ENCODE data around the gene EPHB1. TPM values are rescaled to one million over a fixed set of nuclear protein-coding genes. Genes with fewer than 3 reads are reported as not detected.
"Not testable (repeated sequence)": the region's sequence is repeated elsewhere in the genome, so short reads cannot be mapped to it uniquely, and the experiment has no call there.

Gene EPHB1
- total RNA-seq, 1 donor from 2014 or later: 0.71 TPM

DNA sequence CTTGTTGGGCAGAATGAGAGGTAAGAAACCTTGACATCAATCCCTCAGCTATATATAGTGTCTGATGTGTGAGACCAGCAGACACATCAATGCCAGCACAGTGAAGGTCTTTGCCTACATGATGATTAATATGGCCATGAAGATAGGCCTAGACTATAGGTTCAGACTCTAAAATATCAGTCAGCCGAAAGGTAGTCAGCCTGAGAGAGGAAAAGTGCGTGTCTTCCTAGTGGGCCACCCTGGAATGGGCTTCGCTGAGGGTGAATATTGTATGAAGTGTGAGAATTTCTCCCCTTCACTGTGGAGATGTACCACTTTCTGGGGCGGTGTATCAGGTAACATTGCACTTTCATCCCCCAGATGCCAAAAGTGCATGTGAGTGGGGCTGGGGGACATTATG, 33.0 kb upstream of the EPHB1 start:
- Mint-ChIP-seq H3K4me1 (ENCODE audit: low read depth) (no peaks in the 10 kb centered on the region), H3K36me3 (ENCODE audit: low read depth) (no peaks in the 10 kb centered on the region), H3K4me3 (ENCODE audit: low read depth) (no peak overlapping the region), H3K27me3 (ENCODE audit: low read depth) (peaks cover 8% of the 10 kb centered on the region), H3K27ac (no peak overlapping the region), H3K9me3 (no peaks in the 10 kb centered on the region)
- no peak for DNase-seq (ENCODE audit: low spot score)
- intact Hi-C loops (cut with micrococcal nuclease): no loop called here

GRCh38 chr3:134765468-134765867, 29.6 kb upstream of the EPHB1 start:
- no peak overlapping the region for H3K4me3 Mint-ChIP-seq (ENCODE audit: low read depth)
- no peaks in the 10 kb centered on the region for H3K4me1 Mint-ChIP-seq (ENCODE audit: low read depth)
- peaks cover 8% of the 10 kb centered on the region for H3K27me3 Mint-ChIP-seq (ENCODE audit: low read depth)
- no peaks in the 10 kb centered on the region for H3K36me3 Mint-ChIP-seq (ENCODE audit: low read depth)
- intact Hi-C loops (cut with micrococcal nuclease): no loop called here
- H3K27ac Mint-ChIP-seq: no peak overlapping the region
- H3K9me3 Mint-ChIP-seq: no peaks in the 10 kb centered on the region
- DNase-seq (ENCODE audit: low spot score): no peak

GRCh38 chr3:134766290-134766689, 28.8 kb upstream of the EPHB1 start:
- Mint-ChIP-seq H3K27ac (no peak overlapping the region), H3K27me3 (ENCODE audit: low read depth) (peaks cover 8% of the 10 kb centered on the region), H3K9me3 (no peaks in the 10 kb centered on the region), H3K36me3 (ENCODE audit: low read depth) (no peaks in the 10 kb centered on the region), H3K4me1 (ENCODE audit: low read depth) (no peaks in the 10 kb centered on the region), H3K4me3 (ENCODE audit: low read depth) (no peak overlapping the region)
- intact Hi-C loops (cut with micrococcal nuclease): no loop called here
- no peak for DNase-seq (ENCODE audit: low spot score)

- Mint-ChIP-seq H3K27ac (no peak overlapping the region), H3K4me3 (ENCODE audit: low read depth) (no peak overlapping the region), H3K9me3 (no peaks in the 10 kb centered on the region), H3K4me1 (ENCODE audit: low read depth) (no peaks in the 10 kb centered on the region), H3K36me3 (ENCODE audit: low read depth) (no peaks in the 10 kb centered on the region), H3K27me3 (ENCODE audit: low read depth) (peaks cover 5% of the 10 kb centered on the region)
- intact Hi-C loops (cut with micrococcal nuclease): no loop called here
- DNase-seq (ENCODE audit: low spot score): no peak
These were observed 26.9 kb upstream of the EPHB1 start for GRCh38 chr3:134768116-134768515.

DNA sequence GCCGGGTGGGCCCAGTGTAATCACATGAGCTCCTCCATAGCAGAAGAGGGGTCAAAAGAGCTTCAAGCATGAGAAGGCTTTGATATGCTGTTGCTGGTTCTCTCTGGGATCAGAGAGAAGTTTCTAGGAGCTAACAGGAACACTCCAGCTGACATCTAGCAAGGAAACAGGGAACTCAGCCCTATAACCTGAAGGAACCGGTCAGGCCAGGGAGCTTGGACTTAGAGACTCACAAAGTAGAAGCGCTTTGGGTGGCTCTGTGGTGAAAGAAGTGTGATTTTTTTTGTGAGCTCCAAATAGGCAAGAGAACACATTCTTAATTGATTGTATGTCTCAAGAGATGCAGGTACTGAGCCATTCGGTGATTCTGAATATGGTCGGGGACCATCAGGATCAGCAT, 26.2 kb upstream of the EPHB1 start:
- intact Hi-C loops (cut with micrococcal nuclease): no loop called here

DNA sequence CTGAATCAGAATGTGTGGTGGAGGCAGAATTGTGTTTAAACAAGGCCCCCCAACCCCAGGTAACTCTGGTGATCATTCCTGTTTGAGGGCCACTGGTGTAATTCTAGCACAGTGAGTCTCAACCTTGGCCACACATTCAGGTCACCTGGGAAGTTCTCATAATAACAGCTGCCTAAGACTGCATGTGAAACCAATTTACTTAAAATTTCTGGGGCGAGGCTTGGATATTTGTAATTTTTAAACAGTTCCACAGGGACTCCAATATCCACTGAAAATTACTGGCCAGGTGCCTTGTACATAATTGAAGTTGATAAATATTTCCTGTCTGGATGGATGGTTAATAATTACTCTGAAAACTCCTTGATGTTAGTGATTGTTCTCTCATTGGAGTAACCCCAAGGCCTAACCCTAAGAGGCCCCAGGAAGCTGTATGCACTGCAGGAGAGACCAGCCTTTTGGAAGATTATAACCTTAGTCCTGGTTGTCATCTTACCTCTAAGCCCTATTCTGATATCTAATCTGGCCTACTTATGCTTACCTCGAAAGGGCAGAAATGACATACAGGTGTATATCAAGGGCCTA, 25.7 kb upstream of the EPHB1 start:
- no peak overlapping the region for H3K27ac Mint-ChIP-seq
- H3K4me3 Mint-ChIP-seq (ENCODE audit: low read depth): no peak overlapping the region
- DNase-seq (ENCODE audit: low spot score): no peak
- H3K9me3 Mint-ChIP-seq: no peaks in the 10 kb centered on the region
- intact Hi-C loops (cut with micrococcal nuclease): no loop called here
- H3K4me1 Mint-ChIP-seq (ENCODE audit: low read depth): no peaks in the 10 kb centered on the region
- no peaks in the 10 kb centered on the region for H3K36me3 Mint-ChIP-seq (ENCODE audit: low read depth)
- H3K27me3 Mint-ChIP-seq (ENCODE audit: low read depth): peaks cover 5% of the 10 kb centered on the region

More for the DNA sequence above, 26.2 kb upstream of the EPHB1 start:
- Mint-ChIP-seq H3K36me3 (ENCODE audit: low read depth) (no peaks in the 10 kb centered on the region), H3K9me3 (no peaks in the 10 kb centered on the region), H3K27ac (no peak overlapping the region), H3K4me3 (ENCODE audit: low read depth) (no peak overlapping the region), H3K27me3 (ENCODE audit: low read depth) (peaks cover 5% of the 10 kb centered on the region), H3K4me1 (ENCODE audit: low read depth) (no peaks in the 10 kb centered on the region)
- DNase-seq (ENCODE audit: low spot score): no peak

GRCh38 chr3:134772011-134772410, 23.0 kb upstream of the EPHB1 start:
- Mint-ChIP-seq H3K4me1 (ENCODE audit: low read depth) (peaks cover 6% of the 10 kb centered on the region), H3K36me3 (ENCODE audit: low read depth) (no peaks in the 10 kb centered on the region), H3K9me3 (no peaks in the 10 kb centered on the region), H3K27ac (no peak overlapping the region), H3K27me3 (ENCODE audit: low read depth) (no peaks in the 10 kb centered on the region), H3K4me3 (ENCODE audit: low read depth) (no peak overlapping the region)
- no peak for DNase-seq (ENCODE audit: low spot score)
- intact Hi-C loops (cut with micrococcal nuclease): no loop called here

DNA sequence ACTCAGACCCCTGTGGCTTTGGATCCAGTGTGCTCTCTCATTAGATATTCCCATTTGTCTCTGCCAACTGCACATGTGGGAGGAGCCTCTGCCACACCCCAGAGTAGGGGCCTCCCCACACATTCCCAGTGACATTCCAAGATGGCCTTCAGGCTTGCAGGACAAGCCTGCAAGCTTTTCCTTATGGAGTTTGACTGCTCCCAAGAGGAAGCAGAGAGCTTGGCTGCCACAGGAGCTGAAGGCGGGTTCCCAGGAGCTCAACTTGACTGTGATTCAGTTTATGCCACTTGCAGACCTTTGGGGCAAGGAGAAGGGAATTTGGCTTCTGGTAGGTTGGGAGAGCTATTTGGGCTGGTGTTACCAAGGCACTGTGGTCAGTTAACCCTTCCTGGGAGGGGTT, 22.5 kb upstream of the EPHB1 start:
- Mint-ChIP-seq H3K27ac (no peak overlapping the region), H3K4me1 (ENCODE audit: low read depth) (peaks cover 8% of the 10 kb centered on the region), H3K36me3 (ENCODE audit: low read depth) (no peaks in the 10 kb centered on the region), H3K9me3 (no peaks in the 10 kb centered on the region), H3K27me3 (ENCODE audit: low read depth) (no peaks in the 10 kb centered on the region), H3K4me3 (ENCODE audit: low read depth) (no peak overlapping the region)
- DNase-seq (ENCODE audit: low spot score): no peak
- intact Hi-C loops (cut with micrococcal nuclease): no loop called here

- no peak overlapping the region for H3K4me3 Mint-ChIP-seq (ENCODE audit: low read depth)
- H3K9me3 Mint-ChIP-seq: no peaks in the 10 kb centered on the region
- no peaks in the 10 kb centered on the region for H3K36me3 Mint-ChIP-seq (ENCODE audit: low read depth)
- no peak for DNase-seq (ENCODE audit: low spot score)
- no peak overlapping the region for H3K27ac Mint-ChIP-seq
- H3K4me1 Mint-ChIP-seq (ENCODE audit: low read depth): peaks cover 10% of the 10 kb centered on the region
- H3K27me3 Mint-ChIP-seq (ENCODE audit: low read depth): peaks cover 2% of the 10 kb centered on the region
- intact Hi-C loops (cut with micrococcal nuclease): no loop called here
These were observed 19.2 kb upstream of the EPHB1 start for GRCh38 chr3:134775831-134776230.

DNA sequence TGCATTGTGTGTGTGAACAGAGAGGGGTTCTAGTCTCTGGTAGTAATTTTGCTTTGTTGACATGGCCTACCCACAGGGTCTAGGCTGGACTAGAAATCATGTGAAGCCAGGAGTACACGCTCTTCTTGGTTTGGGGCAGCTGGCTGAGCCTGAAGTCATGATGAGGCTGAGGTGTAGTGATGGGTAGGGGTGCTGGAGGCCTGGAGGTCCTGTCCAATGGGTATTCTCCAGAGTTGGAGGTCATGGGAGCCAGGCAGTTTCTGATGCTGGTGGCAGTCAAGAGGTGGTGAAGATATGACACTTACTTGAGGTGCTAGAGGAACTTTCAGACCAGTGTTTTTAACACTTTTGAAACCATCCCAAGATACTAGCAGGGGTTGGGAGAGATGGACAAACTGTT, 18.5 kb upstream of the EPHB1 start:
- Mint-ChIP-seq H3K9me3 (no peaks in the 10 kb centered on the region), H3K4me3 (ENCODE audit: low read depth) (no peak overlapping the region), H3K4me1 (ENCODE audit: low read depth) (peaks cover 10% of the 10 kb centered on the region), H3K27me3 (ENCODE audit: low read depth) (peaks cover 3% of the 10 kb centered on the region), H3K36me3 (ENCODE audit: low read depth) (no peaks in the 10 kb centered on the region), H3K27ac (no peak overlapping the region)
- DNase-seq (ENCODE audit: low spot score): no peak
- intact Hi-C loops (cut with micrococcal nuclease): no loop called here

DNA sequence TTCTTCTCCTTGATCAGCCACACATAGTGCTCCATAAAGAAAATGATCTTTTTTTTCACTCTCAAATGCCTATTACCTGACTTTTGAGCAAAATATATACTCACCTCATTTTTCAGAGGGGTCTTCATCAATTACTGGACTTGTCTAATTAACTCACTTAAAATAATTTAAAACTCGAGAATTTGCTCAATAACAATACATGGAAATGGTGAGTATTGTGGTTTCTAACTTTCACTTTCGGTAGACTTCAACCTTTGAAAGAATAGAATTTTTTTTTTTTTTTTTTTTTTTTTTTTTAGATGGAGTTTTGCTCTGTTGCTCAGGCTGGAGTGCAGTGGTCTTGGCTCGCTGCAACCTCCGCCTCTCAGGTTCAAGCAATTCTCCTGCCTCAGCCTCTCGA, 17.7 kb upstream of the EPHB1 start:
- no peak overlapping the region for H3K27ac Mint-ChIP-seq
- peaks cover 10% of the 10 kb centered on the region for H3K4me1 Mint-ChIP-seq (ENCODE audit: low read depth)

GRCh38 chr3:134788283-134788682, 6.8 kb upstream of the EPHB1 start:
- H3K36me3 Mint-ChIP-seq (ENCODE audit: low read depth); DNase-seq (ENCODE audit: low spot score); H3K9me3 Mint-ChIP-seq; intact Hi-C loops (cut with micrococcal nuclease); H3K4me1 Mint-ChIP-seq (ENCODE audit: low read depth); H3K27ac Mint-ChIP-seq; H3K4me3 Mint-ChIP-seq (ENCODE audit: low read depth): not testable (repeated sequence)
- peaks cover 45% of the 10 kb centered on the region for H3K27me3 Mint-ChIP-seq (ENCODE audit: low read depth)

More for the DNA sequence above, 17.7 kb upstream of the EPHB1 start:
- H3K9me3 Mint-ChIP-seq: no peaks in the 10 kb centered on the region
- H3K27me3 Mint-ChIP-seq (ENCODE audit: low read depth): peaks cover 7% of the 10 kb centered on the region
- no peaks in the 10 kb centered on the region for H3K36me3 Mint-ChIP-seq (ENCODE audit: low read depth)
- no peak overlapping the region for H3K4me3 Mint-ChIP-seq (ENCODE audit: low read depth)
- intact Hi-C loops (cut with micrococcal nuclease): no loop called here
- DNase-seq (ENCODE audit: low spot score): no peak

DNA sequence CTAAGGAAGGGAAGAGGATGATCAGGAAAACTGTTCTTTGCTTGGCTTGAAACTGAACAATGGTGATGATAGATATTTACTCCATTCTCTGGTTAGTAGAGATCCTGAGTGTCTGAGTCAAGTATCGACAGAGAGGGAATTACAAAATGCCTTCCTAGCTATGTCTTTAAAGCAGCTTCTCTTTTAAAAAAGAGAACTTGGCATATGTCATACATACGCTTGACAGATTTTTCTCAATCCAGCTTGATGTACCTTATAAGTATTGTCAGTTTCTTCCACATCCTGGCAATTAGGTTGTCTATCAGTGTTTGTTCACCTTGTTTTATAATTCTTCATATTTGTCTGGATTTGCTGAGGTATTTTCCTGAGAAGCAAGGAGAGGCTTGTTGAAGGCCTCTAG, 5.0 kb upstream of the EPHB1 start:
- intact Hi-C loops (cut with micrococcal nuclease): loop anchor here (10.0 kb wide), 1 partner anchor 715 kb away; no protein-coding TSS in a partner anchor
- Mint-ChIP-seq H3K27ac (no peak overlapping the region), H3K27me3 (ENCODE audit: low read depth) (peaks cover 55% of the 10 kb centered on the region)

GRCh38 chr3:134791992-134792391, 3.1 kb upstream of the EPHB1 start:
- H3K4me3 Mint-ChIP-seq (ENCODE audit: low read depth): no peak overlapping the region
- intact Hi-C loops (cut with micrococcal nuclease): loop anchor here (10.0 kb wide), 1 partner anchor 713 kb away; no protein-coding TSS in a partner anchor
- no peaks in the 10 kb centered on the region for H3K9me3 Mint-ChIP-seq
- peaks cover 57% of the 10 kb centered on the region for H3K27me3 Mint-ChIP-seq (ENCODE audit: low read depth)
- no peak overlapping the region for H3K27ac Mint-ChIP-seq
- H3K4me1 Mint-ChIP-seq (ENCODE audit: low read depth): peaks cover 5% of the 10 kb centered on the region
- no peak for DNase-seq (ENCODE audit: low spot score)
- H3K36me3 Mint-ChIP-seq (ENCODE audit: low read depth): no peaks in the 10 kb centered on the region

More for the DNA sequence above, 5.0 kb upstream of the EPHB1 start:
- no peaks in the 10 kb centered on the region for H3K36me3 Mint-ChIP-seq (ENCODE audit: low read depth)
- no peak for DNase-seq (ENCODE audit: low spot score)
- H3K9me3 Mint-ChIP-seq: no peaks in the 10 kb centered on the region
- H3K4me3 Mint-ChIP-seq (ENCODE audit: low read depth): no peak overlapping the region
- peaks cover 3% of the 10 kb centered on the region for H3K4me1 Mint-ChIP-seq (ENCODE audit: low read depth)

All from activated T-helper 2 cell treated with anti-CD3 and anti-CD28 coated beads, Interferon-gamma antibody, Interleukin-2, Interleukin-4, amounts not matched to agents 10 μg/mL and 5 μg/mL and 100 μg/mL, durations not matched to agents 14 hours and 24 hours and 36 hours (primary cell).